Cortex of kidney (tissue), 1 donor: ENCODE data around the gene REXO1.

ENCODE experiments used
- DNase-seq: peaks from one replicate; lab custom pipeline; 2025; lab: John Stamatoyannopoulos, UW

The REXO1 gene

GRCh38 chr19:1860821-1861598 lies 12.7 kb upstream of the REXO1 start:
- DNase-seq = no peak

GRCh38 chr19:1860042-1860775 lies 11.9 kb upstream of the REXO1 start:
- no peak for DNase-seq

- no peak for DNase-seq
Measured at GRCh38 chr19:1859331-1859781, 11.1 kb upstream of the REXO1 start.

GRCh38 chr19:1858412-1859081 lies 10.3 kb upstream of the REXO1 start:
- no peak for DNase-seq

GRCh38 chr19:1857648-1858326 lies 9.5 kb upstream of the REXO1 start:
- no peak for DNase-seq

- DNase-seq = no peak
Measured at GRCh38 chr19:1856698-1857603, 8.7 kb upstream of the REXO1 start.

GRCh38 chr19:1856345-1856697 lies 8.0 kb upstream of the REXO1 start:
- no peak for DNase-seq

GRCh38 chr19:1855828-1856255 lies 7.6 kb upstream of the REXO1 start:
- DNase-seq = no peak

- no peak for DNase-seq
Measured at GRCh38 chr19:1855040-1855827, 7.0 kb upstream of the REXO1 start.

GRCh38 chr19:1854542-1855039 lies 6.3 kb upstream of the REXO1 start:
- DNase-seq = no peak

- no peak for DNase-seq
Measured at GRCh38 chr19:1854039-1854541, 5.8 kb upstream of the REXO1 start.

- DNase-seq = no peak
Measured at GRCh38 chr19:1853295-1854038, 5.2 kb upstream of the REXO1 start.

- no peak for DNase-seq
Measured at GRCh38 chr19:1852581-1853128, 4.4 kb upstream of the REXO1 start.

GRCh38 chr19:1851654-1852580 lies 3.6 kb upstream of the REXO1 start:
- DNase-seq = no peak

- no peak for DNase-seq
Measured at GRCh38 chr19:1850809-1851653, 2.7 kb upstream of the REXO1 start.

GRCh38 chr19:1849886-1850398 lies 1.7 kb upstream of the REXO1 start:
- DNase-seq = no peak

- no peak for DNase-seq
Measured at GRCh38 chr19:1849132-1849474, 820 bp upstream of the REXO1 start.
